GM12878 (cell line): ENCODE data around the gene SERPINA4. TPM values are rescaled to one million over a fixed set of nuclear protein-coding genes. Genes with fewer than 3 reads are reported as not detected.

Source experiments
- ATAC-seq: fragments of 200-7000 bp; cut with Tn5 transposase; 3 replicates; pipeline ENCODE4 v1.9.1; 2020; ENCODE audit warnings: mild to moderate bottlenecking, moderate library complexity
- BruUV-seq: library from RNA; stranded (reverse); fragments of 400-500 nt; replicated peaks from 2 replicates; lab custom pipeline; 2021; lab: Mats Ljungman, UMichigan
- CTCF ChIA-PET: fragments of 300-600 bp; sonication (Branson Sonifier 250); formaldehyde crosslinking; extraction: SDS; loops from one replicate; lab custom pipeline; 2021; ENCODE audit warnings: inconsistent platforms; lab: Yijun Ruan, JAX
- POLR2A ChIA-PET: fragments of 350-600 bp; formaldehyde crosslinking; extraction: SDS; loops from one replicate; lab custom pipeline; 2021; ENCODE audit warnings: inconsistent platforms; lab: Charles Lee
- RAD21 ChIA-PET: fragments of 300-600 bp; sonication (Branson Sonifier 250); formaldehyde crosslinking; loops from one replicate; lab custom pipeline; 2023; ENCODE audit warnings: antibody characterized with exemption; ENCODE audit not compliant: unreplicated experiment; lab: Charles Lee
- SMC1A ChIA-PET: fragments of 300-600 bp; sonication (Branson Sonifier 250); formaldehyde crosslinking; loops from one replicate; lab custom pipeline; 2023; ENCODE audit not compliant: unreplicated experiment, uncharacterized antibody; lab: Charles Lee
- DNase-seq: peaks from one replicate; pipeline ENCODE4 v3.0.0-alpha.2; 2011; ENCODE audit warnings: low read depth, low spot score
- FAIRE-seq: peaks from 3 replicates; lab custom pipeline; 2011; peaks lifted over from hg19 to GRCh38; lab: Jason Lieb, UNC
- H2AFZ ChIP-seq: 2 replicates; pipeline ENCODE4 v1.6.0; 2011; ENCODE audit warnings: low read depth, low read length, control low read depth; ENCODE audit not compliant: control insufficient read depth
- H3K27ac ChIP-seq: 2 replicates; pipeline ENCODE4 v1.5.1; 2011; ENCODE audit warnings: control low read depth; ENCODE audit not compliant: control insufficient read depth, insufficient read depth
- H3K27me3 ChIP-seq, 2 experiments: replicated peaks in 1 of 2; 2 replicates each; pipeline versions ENCODE4 v1.6.0 to v1.6.1; 2011; ENCODE audit warnings: low read length in 1 of 2; ENCODE audit not compliant: control insufficient read depth in 2 of 2, insufficient read depth in 2 of 2
- H3K36me3 ChIP-seq, 2 experiments: 2 replicates each; pipeline ENCODE4 v1.5.1; 2011; ENCODE audit warnings: low read length in 1 of 2; ENCODE audit not compliant: control insufficient read depth in 2 of 2, insufficient read depth in 2 of 2
- H3K4me1 ChIP-seq: 2 replicates; pipeline ENCODE4 v1.6.1; 2011; ENCODE audit warnings: mild to moderate bottlenecking, low read length, moderate library complexity, mixed read lengths; ENCODE audit not compliant: control insufficient read depth, insufficient read depth
- H3K4me2 ChIP-seq: 2 replicates; pipeline ENCODE4 v1.6.0; 2011; ENCODE audit warnings: control low read depth; ENCODE audit not compliant: control insufficient read depth, insufficient read depth
- H3K4me3 ChIP-seq: fragments of 200-600 bp; sonication (generic); 2 replicates; pipeline ENCODE4 v1.5.1; 2016
- H3K79me2 ChIP-seq: 2 replicates; pipeline ENCODE4 v1.6.0; 2011; ENCODE audit warnings: low read length; ENCODE audit not compliant: control insufficient read depth, insufficient read depth
- H3K9ac ChIP-seq: 2 replicates; pipeline ENCODE4 v1.8.0; 2011; ENCODE audit warnings: low read length, control low read depth, mixed read lengths; ENCODE audit not compliant: control insufficient read depth, insufficient read depth
- H3K9me3 ChIP-seq: replicated peaks from 3 replicates; pipeline ENCODE4 v1.5.1; 2011; ENCODE audit warnings: mild to moderate bottlenecking, low read length; ENCODE audit not compliant: control insufficient read depth, insufficient read depth
- H4K20me1 ChIP-seq: 2 replicates; pipeline ENCODE4 v1.6.0; 2011; ENCODE audit not compliant: control insufficient read depth, insufficient read depth
- BRCA1 ChIP-seq: IDR thresholded peaks from 2 replicates; pipeline ENCODE4 v1.6.1; 2011; ENCODE audit warnings: low read depth, low read length, improper control_type of control experiment
- NRF1 ChIP-seq: conservative IDR thresholded peaks from 2 replicates; pipeline ENCODE4 v1.6.1; 2011; ENCODE audit warnings: mild to moderate bottlenecking, low read depth, low read length, improper control_type of control experiment
- POU2F2 ChIP-seq: IDR thresholded peaks from 3 replicates; pipeline ENCODE4 v1.6.1; 2011; ENCODE audit warnings: low read depth, mild to moderate bottlenecking, low read length, borderline replicate concordance
- SKIL ChIP-seq: fragments of 450-650 bp; IDR thresholded peaks from 2 replicates; pipeline ENCODE4 v1.6.1; 2017; ENCODE audit warnings: mild to moderate bottlenecking, low read depth, inconsistent platforms; ENCODE audit not compliant: poor library complexity, severe bottlenecking
- SP1 ChIP-seq: IDR thresholded peaks from one replicate; pipeline ENCODE4 v1.6.1; 2011; ENCODE audit warnings: low read depth, low read length
- TCF7 ChIP-seq: IDR thresholded peaks from 2 replicates; pipeline ENCODE4 v1.6.1; 2014; ENCODE audit warnings: antibody characterized with exemption, borderline replicate concordance
- ZSCAN29 ChIP-seq: fragments of 450-650 bp; IDR thresholded peaks from 2 replicates; pipeline ENCODE4 v1.6.1; 2017; ENCODE audit warnings: mild to moderate bottlenecking, moderate library complexity
- WGBS: methylation state at CpG from one replicate; pipeline ENCODE4 v1.1.6; 2016; ENCODE audit warnings: low lambda C conversion rate; ENCODE audit not compliant: insufficient replicate concordance, insufficient coverage; ENCODE audit errors: missing lambda C conversion rate; 5-methylcytosine and 5-hydroxymethylcytosine counted together
- in situ Hi-C: fragments of 300-500 bp; cut with MboI; formaldehyde crosslinking; loops from 9 replicates; pipeline ENCODE4 v1.14.3; 2018; ENCODE audit warnings: mixed read lengths
- intact Hi-C: fragments of 100-400 bp; cut with micrococcal nuclease; formaldehyde crosslinking; loops from one replicate; pipeline ENCODE4 v1.14.2; 2022; ENCODE audit not compliant: unreplicated experiment
- polyA plus RNA-seq, 11 experiments: library from polyadenylated mRNA; depleted of rRNA in 4 of 11; unstranded in 6 of 11; stranded (reverse) in 5 of 11; fragments of >200 nt; fragmentation: Nextera tagmentation in 4 of 11; fragmentation: Illumina TruSeq in 1 of 11; extraction: Ambion mirVana in 4 of 11; extraction: Trizol in 1 of 11; gene quantifications; 1 replicate in 1 of 11; 2 replicates in 10 of 11; pipeline versions ENCODE4 v1.2.1 to v1.2.3, GENCODE V29; 2011 to 2016; ENCODE audit warnings: inconsistent platforms in 2 of 11, missing spikeins in 2 of 11, low read depth in 1 of 11
- total RNA-seq, 4 experiments: library from RNA; depleted of rRNA in 3 of 4; stranded (reverse); fragments of >200 nt in 3 of 4; fragmentation: Illumina TruSeq in 1 of 4; extraction: Trizol in 1 of 4; gene quantifications; 2 replicates each; pipeline versions ENCODE4 v1.2.1 to v1.2.3, GENCODE V29; 2013 to 2021
- TF ChIP-seq, protein P1 (sequence below): fragments of 450-650 bp; IDR thresholded peaks from 2 replicates; pipeline ENCODE4 v1.6.1; 2017; ENCODE audit warnings: antibody characterized with exemption, mild to moderate bottlenecking, moderate library complexity

Gene SERPINA4
- total and polyA plus RNA-seq, 10 of the 15 experiments (the other 5 are each of a cell fraction or from before 2014, with no cell fraction given) = 0.13 TPM; not detected in 9

GRCh38 chr14:94558842-94559241 lies 2.4 kb upstream of the SERPINA4 start:
- no peaks in the 10 kb centered on the region for H4K20me1 ChIP-seq
- H3K4me1 ChIP-seq = no peaks in the 10 kb centered on the region
- H3K4me2 ChIP-seq = no peak overlapping the region
- H3K27ac ChIP-seq = no peak overlapping the region
- WGBS = 10% methylated on average over 2 of the region's 2 CpGs
- no peak overlapping the region for H3K9ac ChIP-seq
- H3K79me2 ChIP-seq = no peaks in the 10 kb centered on the region
- H2AFZ ChIP-seq = no peak overlapping the region
- no peak for TF ChIP-seq NRF1
- no peak for TF ChIP-seq ZSCAN29
- no peak for TF ChIP-seq POU2F2
- no peak for TF ChIP-seq SKIL
- no peak for TF ChIP-seq BRCA1
- TF ChIP-seq SP1 = no peak
- no peak for TF ChIP-seq TCF7
- TF ChIP-seq, protein P1, sequence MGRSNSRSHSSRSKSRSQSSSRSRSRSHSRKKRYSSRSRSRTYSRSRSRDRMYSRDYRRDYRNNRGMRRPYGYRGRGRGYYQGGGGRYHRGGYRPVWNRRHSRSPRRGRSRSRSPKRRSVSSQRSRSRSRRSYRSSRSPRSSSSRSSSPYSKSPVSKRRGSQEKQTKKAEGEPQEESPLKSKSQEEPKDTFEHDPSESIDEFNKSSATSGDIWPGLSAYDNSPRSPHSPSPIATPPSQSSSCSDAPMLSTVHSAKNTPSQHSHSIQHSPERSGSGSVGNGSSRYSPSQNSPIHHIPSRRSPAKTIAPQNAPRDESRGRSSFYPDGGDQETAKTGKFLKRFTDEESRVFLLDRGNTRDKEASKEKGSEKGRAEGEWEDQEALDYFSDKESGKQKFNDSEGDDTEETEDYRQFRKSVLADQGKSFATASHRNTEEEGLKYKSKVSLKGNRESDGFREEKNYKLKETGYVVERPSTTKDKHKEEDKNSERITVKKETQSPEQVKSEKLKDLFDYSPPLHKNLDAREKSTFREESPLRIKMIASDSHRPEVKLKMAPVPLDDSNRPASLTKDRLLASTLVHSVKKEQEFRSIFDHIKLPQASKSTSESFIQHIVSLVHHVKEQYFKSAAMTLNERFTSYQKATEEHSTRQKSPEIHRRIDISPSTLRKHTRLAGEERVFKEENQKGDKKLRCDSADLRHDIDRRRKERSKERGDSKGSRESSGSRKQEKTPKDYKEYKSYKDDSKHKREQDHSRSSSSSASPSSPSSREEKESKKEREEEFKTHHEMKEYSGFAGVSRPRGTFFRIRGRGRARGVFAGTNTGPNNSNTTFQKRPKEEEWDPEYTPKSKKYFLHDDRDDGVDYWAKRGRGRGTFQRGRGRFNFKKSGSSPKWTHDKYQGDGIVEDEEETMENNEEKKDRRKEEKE = no peak
- DNase-seq (no peak), ATAC-seq (no peak), FAIRE-seq (no peak)
- H3K4me3 ChIP-seq = no peak overlapping the region
- no peaks in the 10 kb centered on the region for H3K36me3 ChIP-seq
- RAD21 ChIA-PET = no interaction called here
- no peaks in the 10 kb centered on the region for H3K27me3 ChIP-seq
- intact Hi-C loops = no loop called here
- POLR2A ChIA-PET = no interaction called here
- CTCF ChIA-PET = no interaction called here
- BruUV-seq = no TSS peak
- SMC1A ChIA-PET = no interaction called here
- in situ Hi-C loops = no loop called here
- no peaks in the 10 kb centered on the region; the same call in 2 of the 3 replicates for H3K9me3 ChIP-seq
